ENCODE results near the gene PHYKPL. TPM values are rescaled to one million over a fixed set of nuclear protein-coding genes. Genes with fewer than 3 reads are reported as not detected.
A peak's percentile ranks its signal among the peaks of the same experiment; 100 is the strongest.
"Not testable (repeated sequence)": the region's sequence is repeated elsewhere in the genome, so short reads cannot be mapped to it uniquely, and the experiment has no call there.

Gene PHYKPL
- polyA plus RNA-seq, 1 donor from 2014 or later = 16.9 TPM

- Histone ChIP-seq H4K20me1 (ENCODE audit: insufficient read depth) (no peaks in the 10 kb centered on the region), H3K27ac (ENCODE audit: low read length) (no peak overlapping the region), H2AFZ (ENCODE audit: low read depth, low read length) (no peak overlapping the region), H3K36me3 (ENCODE audit: insufficient read depth, low read length) (no peaks in the 10 kb centered on the region), H3K4me3 (ENCODE audit: low read length) (peak overlapping the region; percentile 94), H3K9me2 (ENCODE audit: insufficient read depth, low read length) (no peaks in the 10 kb centered on the region), H3K27me3 (ENCODE audit: insufficient read depth, low read depth, low read length) (no peaks in the 10 kb centered on the region), H3K79me2 (replicated peaks; ENCODE audit: insufficient read depth, low read length) (peaks cover 9% of the 10 kb centered on the region), H3K4me2 (ENCODE audit: low read length) (peak overlapping the region; percentile 77), H3K9me3 (ENCODE audit: low read length) (peaks cover 5% of the 10 kb centered on the region), H3F3A (ENCODE audit: insufficient read depth, low read length, poor library complexity, severe bottlenecking) (no peaks in the 10 kb centered on the region), H3K9ac (ENCODE audit: low read length) (no peak overlapping the region)
- TF ChIP-seq EZH2 (IDR thresholded peaks at IDR 0.05; ENCODE audit: borderline replicate concordance, insufficient read depth, low read length, poor library complexity, severe bottlenecking) (no peak), REST (IDR thresholded peaks at IDR 0.05; ENCODE audit: borderline replicate concordance) (no peak), MXI1 (conservative IDR thresholded peaks at IDR 0.05; ENCODE audit: poor library complexity, severe bottlenecking) (no peak), CTCF (IDR thresholded peaks at IDR 0.05; ENCODE audit: poor library complexity, severe bottlenecking) (no peak), EP300 (conservative IDR thresholded peaks at IDR 0.05; ENCODE audit: poor library complexity, severe bottlenecking) (no peak), TAF1 (IDR thresholded peaks at IDR 0.05; ENCODE audit: low read depth) (no peak), RAD21 (conservative IDR thresholded peaks at IDR 0.05) (no peak), POLR2AphosphoS5 (IDR thresholded peaks at IDR 0.05) (no peak), SMC3 (conservative IDR thresholded peaks at IDR 0.05; ENCODE audit: poor library complexity) (no peak)
Measured at GRCh38 chr5:178230879-178231538, 1.6 kb downstream of the PHYKPL start.

GRCh38 chr5:178229861-178230260, 2.7 kb downstream of the PHYKPL start:
- no peaks in the 10 kb centered on the region for H3F3A ChIP-seq (ENCODE audit: insufficient read depth, low read length, poor library complexity, severe bottlenecking)
- no peak overlapping the region for H3K9ac ChIP-seq (ENCODE audit: low read length)
- H3K27ac ChIP-seq (ENCODE audit: low read length) = no peak overlapping the region
- TF ChIP-seq EZH2 (IDR thresholded peaks at IDR 0.05; ENCODE audit: borderline replicate concordance, insufficient read depth, low read length, poor library complexity, severe bottlenecking) = no peak
- no peak for TF ChIP-seq CTCF (IDR thresholded peaks at IDR 0.05; ENCODE audit: poor library complexity, severe bottlenecking)
- TF ChIP-seq POLR2AphosphoS5 (IDR thresholded peaks at IDR 0.05) = no peak
- TF ChIP-seq TAF1 (IDR thresholded peaks at IDR 0.05; ENCODE audit: low read depth) = no peak
- no peak for TF ChIP-seq SMC3 (conservative IDR thresholded peaks at IDR 0.05; ENCODE audit: poor library complexity)
- TF ChIP-seq REST (IDR thresholded peaks at IDR 0.05; ENCODE audit: borderline replicate concordance) = no peak
- no peak for TF ChIP-seq MXI1 (conservative IDR thresholded peaks at IDR 0.05; ENCODE audit: poor library complexity, severe bottlenecking)
- no peak for TF ChIP-seq EP300 (conservative IDR thresholded peaks at IDR 0.05; ENCODE audit: poor library complexity, severe bottlenecking)
- no peak for TF ChIP-seq RAD21 (conservative IDR thresholded peaks at IDR 0.05)
- no peak overlapping the region for H2AFZ ChIP-seq (ENCODE audit: low read depth, low read length)
- peaks cover 5% of the 10 kb centered on the region for H3K9me3 ChIP-seq (ENCODE audit: low read length)
- H3K4me3 ChIP-seq (ENCODE audit: low read length) = no peak overlapping the region
- H3K27me3 ChIP-seq (ENCODE audit: insufficient read depth, low read depth, low read length) = no peaks in the 10 kb centered on the region
- no peaks in the 10 kb centered on the region for H3K9me2 ChIP-seq (ENCODE audit: insufficient read depth, low read length)
- H3K36me3 ChIP-seq (ENCODE audit: insufficient read depth, low read length) = no peaks in the 10 kb centered on the region
- no peak overlapping the region for H3K4me2 ChIP-seq (ENCODE audit: low read length)
- H3K79me2 ChIP-seq (replicated peaks; ENCODE audit: insufficient read depth, low read length) = peaks cover 9% of the 10 kb centered on the region
- no peaks in the 10 kb centered on the region for H4K20me1 ChIP-seq (ENCODE audit: insufficient read depth)

DNA sequence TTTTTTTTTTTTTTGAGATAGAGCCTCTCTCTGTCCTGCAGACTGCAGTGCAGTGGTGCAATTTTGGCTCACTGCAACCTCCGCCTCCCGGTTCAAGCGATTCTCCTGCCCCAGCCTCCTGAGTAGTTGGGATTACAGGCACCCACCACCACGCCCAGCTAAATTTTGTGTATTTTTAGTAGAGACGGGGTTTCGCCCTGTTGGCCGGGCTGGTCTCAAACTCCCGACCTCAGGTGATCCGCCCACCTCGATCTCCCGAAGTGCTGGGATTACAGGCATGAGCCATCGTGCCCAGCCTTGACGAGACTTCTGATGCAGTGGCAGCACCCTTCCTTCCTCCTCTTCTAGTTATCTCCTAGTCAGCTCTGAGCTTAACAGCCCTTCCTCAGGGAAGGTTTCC, 3.5 kb downstream of the PHYKPL start:
- H2AFZ ChIP-seq (ENCODE audit: low read depth, low read length); H3K27me3 ChIP-seq (ENCODE audit: insufficient read depth, low read depth, low read length); H3K36me3 ChIP-seq (ENCODE audit: insufficient read depth, low read length); H3K9me2 ChIP-seq (ENCODE audit: insufficient read depth, low read length); H3K79me2 ChIP-seq (replicated peaks; ENCODE audit: insufficient read depth, low read length); H3K4me2 ChIP-seq (ENCODE audit: low read length); H3K9ac ChIP-seq (ENCODE audit: low read length); H3F3A ChIP-seq (ENCODE audit: insufficient read depth, low read length, poor library complexity, severe bottlenecking); H3K4me3 ChIP-seq (ENCODE audit: low read length); H3K9me3 ChIP-seq (ENCODE audit: low read length); H4K20me1 ChIP-seq (ENCODE audit: insufficient read depth); H3K27ac ChIP-seq (ENCODE audit: low read length): not testable (repeated sequence)

All from neural cell (in vitro differentiated cells).